ENCODE data around the gene ARGLU1. TPM values are rescaled to one million over a fixed set of nuclear protein-coding genes. Genes with fewer than 3 reads are reported as not detected.

Gene ARGLU1
- total and polyA plus RNA-seq, 4 donors = 23.2 to 178 (median 125) TPM

DNA sequence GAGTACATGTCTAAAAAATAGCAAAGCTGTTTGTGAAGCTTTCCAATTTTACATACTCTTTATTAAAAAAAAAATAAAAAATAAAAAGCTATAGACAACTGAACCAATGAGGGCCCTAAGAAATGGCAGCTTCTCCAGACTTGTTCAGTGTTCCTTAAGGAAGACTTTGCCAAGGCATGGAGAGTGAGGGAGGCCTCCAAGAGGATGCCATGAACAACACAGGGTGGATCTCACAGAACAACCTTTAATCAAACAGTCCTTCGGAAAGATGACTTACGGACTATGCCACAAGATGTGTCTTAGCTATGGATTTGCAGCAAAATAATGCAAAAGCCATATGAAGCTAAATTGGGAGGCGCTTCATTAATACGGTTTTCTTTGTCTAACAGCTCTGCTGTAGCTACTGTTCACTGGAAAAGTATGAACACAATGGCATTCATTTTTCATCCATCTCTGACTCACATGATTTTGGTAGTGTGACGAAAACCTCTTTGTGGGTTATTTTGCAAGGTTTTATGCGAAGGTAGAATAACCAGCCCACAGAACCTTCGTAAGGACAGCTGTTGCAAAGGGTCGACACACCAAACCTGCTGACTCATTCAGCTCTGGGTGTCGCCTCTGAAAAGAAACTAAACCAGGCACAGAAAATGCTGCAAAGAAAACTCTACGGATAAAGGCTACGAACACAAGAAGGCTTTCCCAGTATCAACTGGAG, 60.2 kb downstream of the ARGLU1 start:
- ATAC-seq (ENCODE audit: low FRiP score) (no peak), DNase-seq (no peak)
- peak overlapping the region; percentile 63 to 92 for H3K27ac ChIP-seq (ENCODE audit: low read depth in 1 of 2, low read length in 2 of 2)
- H3K9me3 ChIP-seq (ENCODE audit: control insufficient read depth, low read length) = no peaks in the 10 kb centered on the region
- H3K36me3 ChIP-seq (ENCODE audit: control insufficient read depth in 1 of 2, insufficient read depth in 2 of 2, low read length in 1 of 2) = peaks cover 0 to 2% of the 10 kb centered on the region in 2 donors
- H3K27me3 ChIP-seq (ENCODE audit: control insufficient read depth in 1 of 2, insufficient read depth in 2 of 2, low read length in 1 of 2) = no peaks in the 10 kb centered on the region
- 23 to 26% methylated on average over 11 of the region's 11 CpGs for WGBS, 2 donors
- intact Hi-C loops (cut with DNase I) = no loop called here
- H3K4me3 ChIP-seq (ENCODE audit: low read length in 2 of 2) = peak overlapping the region in 1 of 2 donors; percentile 54
- peaks cover 11 to 15% of the 10 kb centered on the region in 2 donors for H3K4me1 ChIP-seq (ENCODE audit: control insufficient read depth in 1 of 2, insufficient read depth in 2 of 2, low read length in 2 of 2)

DNA sequence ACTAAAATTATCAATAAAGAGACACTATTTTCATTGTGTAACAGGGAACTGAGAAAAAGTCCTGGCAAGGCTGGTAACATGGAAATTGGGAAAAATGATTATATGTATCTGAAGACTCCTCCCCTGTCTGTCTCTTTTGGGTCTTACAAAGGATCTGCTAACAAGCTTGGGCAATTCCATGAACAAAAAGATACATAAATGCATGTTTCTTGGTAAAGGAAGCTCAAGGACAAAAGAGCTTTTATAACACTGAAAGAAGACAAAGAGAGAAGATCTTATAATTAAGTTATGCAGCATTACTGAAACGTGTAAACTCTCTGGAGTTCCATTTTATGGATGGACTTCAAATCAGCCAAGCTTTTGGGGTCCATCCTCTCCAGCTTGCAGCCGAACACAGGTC, 61.7 kb downstream of the ARGLU1 start:
- Histone ChIP-seq H3K9me3 (ENCODE audit: control insufficient read depth, low read length) (no peaks in the 10 kb centered on the region), H3K27me3 (ENCODE audit: control insufficient read depth in 1 of 2, insufficient read depth in 2 of 2, low read length in 1 of 2) (no peaks in the 10 kb centered on the region), H3K36me3 (ENCODE audit: control insufficient read depth in 1 of 2, insufficient read depth in 2 of 2, low read length in 1 of 2) (peaks cover 0 to 2% of the 10 kb centered on the region in 2 donors), H3K27ac (ENCODE audit: low read depth in 1 of 2, low read length in 2 of 2) (no peak overlapping the region), H3K4me1 (ENCODE audit: control insufficient read depth in 1 of 2, insufficient read depth in 2 of 2, low read length in 2 of 2) (peaks cover 11 to 16% of the 10 kb centered on the region in 2 donors), H3K4me3 (ENCODE audit: low read length in 2 of 2) (no peak overlapping the region)
- ATAC-seq (ENCODE audit: low FRiP score) (no peak), DNase-seq (no peak)
- intact Hi-C loops (cut with DNase I) = no loop called here
- WGBS, 2 donors = 46 to 72% methylated on average over 2 of the region's 2 CpGs

DNA sequence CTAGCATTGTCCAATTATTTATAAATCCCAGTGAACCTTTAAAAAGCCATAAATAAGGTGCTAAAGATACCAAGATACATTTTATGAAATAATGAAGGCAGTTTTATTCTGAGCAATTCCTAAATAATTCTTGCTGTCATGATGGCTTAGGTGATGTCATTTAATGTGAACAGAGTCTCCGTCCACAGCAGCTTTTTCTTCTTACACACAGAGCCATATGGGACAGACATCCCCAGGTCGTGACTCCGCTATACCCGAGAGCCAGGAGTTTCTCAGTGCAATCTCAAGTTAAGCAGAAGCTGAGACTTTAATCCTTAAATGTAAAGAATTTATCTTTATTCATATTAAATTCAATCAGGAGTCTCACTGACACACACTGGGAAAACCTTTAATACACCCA, 62.2 kb downstream of the ARGLU1 start:
- 65 to 74% methylated on average over 4 of the region's 4 CpGs for WGBS, 2 donors
- intact Hi-C loops (cut with DNase I) = no loop called here
- Histone ChIP-seq H3K9me3 (ENCODE audit: control insufficient read depth, low read length) (no peaks in the 10 kb centered on the region), H3K27ac (ENCODE audit: low read depth in 1 of 2, low read length in 2 of 2) (no peak overlapping the region), H3K4me3 (ENCODE audit: low read length in 2 of 2) (no peak overlapping the region), H3K4me1 (ENCODE audit: control insufficient read depth in 1 of 2, insufficient read depth in 2 of 2, low read length in 2 of 2) (peaks cover 11 to 16% of the 10 kb centered on the region in 2 donors), H3K36me3 (ENCODE audit: control insufficient read depth in 1 of 2, insufficient read depth in 2 of 2, low read length in 1 of 2) (peaks cover 0 to 2% of the 10 kb centered on the region in 2 donors), H3K27me3 (ENCODE audit: control insufficient read depth in 1 of 2, insufficient read depth in 2 of 2, low read length in 1 of 2) (no peaks in the 10 kb centered on the region)
- no peak for ATAC-seq (ENCODE audit: low FRiP score)
- no peak for DNase-seq

DNA sequence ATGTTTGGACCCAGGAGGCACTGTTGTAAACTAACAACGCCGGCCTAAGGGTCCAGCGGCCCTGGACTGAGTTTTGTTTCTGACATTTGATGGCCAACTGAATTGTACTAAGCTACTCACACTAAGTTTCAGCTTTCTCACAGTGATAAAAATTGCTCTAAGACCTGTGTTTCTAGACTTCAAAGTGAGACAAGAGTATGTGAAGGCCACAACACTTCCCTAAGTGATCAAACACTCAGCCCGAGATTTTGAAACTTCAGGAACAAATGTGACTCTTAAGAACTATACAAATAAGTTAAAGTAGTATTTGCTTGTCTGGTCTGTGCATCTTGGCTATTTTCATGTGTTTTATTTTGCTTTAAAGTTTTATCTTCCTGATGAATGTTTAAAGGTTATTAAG, 62.6 kb downstream of the ARGLU1 start:
- Histone ChIP-seq H3K27me3 (ENCODE audit: control insufficient read depth in 1 of 2, insufficient read depth in 2 of 2, low read length in 1 of 2) (no peaks in the 10 kb centered on the region), H3K9me3 (ENCODE audit: control insufficient read depth, low read length) (no peaks in the 10 kb centered on the region), H3K27ac (ENCODE audit: low read depth in 1 of 2, low read length in 2 of 2) (peak overlapping the region in 1 of 2 donors; percentile 4), H3K4me3 (ENCODE audit: low read length in 2 of 2) (no peak overlapping the region), H3K4me1 (ENCODE audit: control insufficient read depth in 1 of 2, insufficient read depth in 2 of 2, low read length in 2 of 2) (peaks cover 11 to 16% of the 10 kb centered on the region in 2 donors), H3K36me3 (ENCODE audit: control insufficient read depth in 1 of 2, insufficient read depth in 2 of 2, low read length in 1 of 2) (peaks cover 0 to under 1% of the 10 kb centered on the region in 2 donors)
- 44 to 51% methylated on average over 4 of the region's 4 CpGs for WGBS, 2 donors
- intact Hi-C loops (cut with DNase I) = no loop called here
- DNase-seq (no peak), ATAC-seq (ENCODE audit: low FRiP score) (no peak)

DNA sequence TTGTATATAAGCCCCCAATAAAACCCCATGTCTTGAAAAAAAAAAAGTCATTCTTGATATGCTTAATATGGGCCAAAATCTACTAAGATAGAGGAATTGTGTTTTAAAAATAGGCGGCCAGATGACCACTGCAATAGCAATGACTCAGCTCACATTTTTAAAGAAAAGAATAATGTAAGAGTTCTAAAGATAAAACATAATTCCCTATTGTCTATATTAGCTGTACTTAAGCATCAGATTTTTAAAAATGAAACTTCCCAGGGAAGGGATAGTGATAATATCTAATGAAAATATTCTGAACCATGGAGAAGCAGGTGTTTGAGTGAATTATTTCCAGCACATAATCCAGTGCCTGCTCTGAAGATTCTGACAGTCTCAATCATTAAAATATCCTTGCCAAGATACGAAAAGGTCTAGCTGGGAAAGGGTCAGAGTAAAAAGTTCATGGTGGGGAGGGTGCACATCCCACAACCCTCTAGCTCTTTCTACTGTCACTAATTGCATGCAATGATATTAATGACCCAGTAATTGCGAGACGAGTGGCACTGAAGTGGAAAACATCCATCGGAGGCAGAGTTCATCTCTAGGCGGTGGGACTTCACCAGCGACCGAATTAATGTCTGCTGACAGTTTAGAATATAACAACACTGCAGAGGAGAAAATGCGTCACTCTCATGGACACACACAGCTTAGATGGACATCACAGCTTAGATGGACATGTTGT, 64.0 kb downstream of the ARGLU1 start:
- ATAC-seq (ENCODE audit: low FRiP score) (no peak), DNase-seq (no peak)
- Histone ChIP-seq H3K4me1 (ENCODE audit: control insufficient read depth in 1 of 2, insufficient read depth in 2 of 2, low read length in 2 of 2) (peaks cover 11 to 14% of the 10 kb centered on the region in 2 donors), H3K9me3 (ENCODE audit: control insufficient read depth, low read length) (no peaks in the 10 kb centered on the region), H3K4me3 (ENCODE audit: low read length in 2 of 2) (no peak overlapping the region), H3K27ac (ENCODE audit: low read depth in 1 of 2, low read length in 2 of 2) (peak overlapping the region; percentile 3 to 76), H3K36me3 (ENCODE audit: control insufficient read depth in 1 of 2, insufficient read depth in 2 of 2, low read length in 1 of 2) (no peaks in the 10 kb centered on the region), H3K27me3 (ENCODE audit: control insufficient read depth in 1 of 2, insufficient read depth in 2 of 2, low read length in 1 of 2) (no peaks in the 10 kb centered on the region)
- intact Hi-C loops (cut with DNase I) = no loop called here
- WGBS, 2 donors = 39 to 50% methylated on average over 9 of the region's 9 CpGs

DNA sequence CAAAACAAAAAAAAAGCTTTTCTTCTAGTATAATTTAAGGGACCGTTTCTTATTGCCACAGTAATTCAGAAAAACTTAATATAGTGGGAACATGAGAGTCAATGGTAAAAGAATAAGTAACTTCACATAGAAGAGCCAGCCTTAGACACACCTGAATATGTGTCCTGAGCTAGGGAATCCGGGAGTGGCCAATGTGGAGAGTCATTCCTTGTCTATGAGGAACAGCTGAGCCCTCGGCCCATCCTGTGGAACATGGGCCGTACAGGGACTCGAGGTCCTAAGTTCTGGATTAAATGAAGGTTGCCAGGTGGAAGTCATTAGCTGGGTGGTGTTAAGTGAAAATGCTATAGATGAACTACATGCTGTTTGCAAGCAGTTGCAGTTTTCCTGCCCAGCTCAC, 64.7 kb downstream of the ARGLU1 start:
- no peaks in the 10 kb centered on the region for H3K36me3 ChIP-seq (ENCODE audit: control insufficient read depth in 1 of 2, insufficient read depth in 2 of 2, low read length in 1 of 2)
- H3K9me3 ChIP-seq (ENCODE audit: control insufficient read depth, low read length) = no peaks in the 10 kb centered on the region
- peaks cover 11 to 14% of the 10 kb centered on the region in 2 donors for H3K4me1 ChIP-seq (ENCODE audit: control insufficient read depth in 1 of 2, insufficient read depth in 2 of 2, low read length in 2 of 2)
- ATAC-seq (ENCODE audit: low FRiP score) = no peak
- H3K4me3 ChIP-seq (ENCODE audit: low read length in 2 of 2) = no peak overlapping the region
- WGBS, 2 donors = 18 to 29% methylated on average over 5 of the region's 5 CpGs
- H3K27me3 ChIP-seq (ENCODE audit: control insufficient read depth in 1 of 2, insufficient read depth in 2 of 2, low read length in 1 of 2) = no peaks in the 10 kb centered on the region
- intact Hi-C loops (cut with DNase I) = no loop called here
- peak overlapping the region; percentile 3 to 76 for H3K27ac ChIP-seq (ENCODE audit: low read depth in 1 of 2, low read length in 2 of 2)
- DNase-seq = no peak

DNA sequence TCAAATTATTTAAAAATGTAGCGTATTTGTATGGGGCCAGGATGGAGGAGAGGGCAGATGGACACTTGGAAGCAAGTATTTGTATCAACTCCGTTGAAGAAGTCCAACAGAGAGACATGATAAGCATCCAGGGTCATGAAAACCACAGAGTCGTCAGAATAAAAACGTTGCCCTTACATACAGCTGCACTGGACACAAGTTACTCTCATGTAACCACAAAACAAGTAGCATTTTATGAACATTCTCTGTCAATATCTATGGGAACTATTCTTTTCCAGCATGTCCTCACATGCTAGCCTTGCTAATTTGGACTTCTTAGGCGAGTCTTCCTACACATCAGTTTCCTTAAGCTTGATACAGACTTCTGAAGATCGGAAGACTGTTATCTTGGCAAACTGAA, 67.5 kb downstream of the ARGLU1 start:
- no peaks in the 10 kb centered on the region for H3K9me3 ChIP-seq (ENCODE audit: control insufficient read depth, low read length)
- H3K27ac ChIP-seq (ENCODE audit: low read depth in 1 of 2, low read length in 2 of 2) = no peak overlapping the region

DNA sequence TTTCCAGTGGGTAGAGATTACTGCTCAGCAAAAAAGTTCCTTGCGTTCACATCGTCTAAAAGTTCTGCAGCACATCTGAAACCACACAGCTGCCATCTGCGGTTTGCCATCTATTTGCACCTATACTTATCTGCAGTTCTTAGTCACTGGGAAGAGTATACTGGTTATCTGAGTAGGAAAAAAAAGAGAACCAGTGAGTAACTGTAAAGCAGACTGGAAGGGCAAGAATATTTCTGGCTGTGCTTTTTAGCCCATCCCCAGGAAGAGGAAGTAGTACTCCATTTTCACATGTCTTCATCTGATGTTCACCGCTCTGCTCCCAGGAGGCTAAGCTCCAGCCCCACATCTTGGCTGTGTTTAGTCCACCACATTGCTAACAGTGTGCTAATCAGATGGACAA, 68.0 kb downstream of the ARGLU1 start:
- ATAC-seq (ENCODE audit: low FRiP score) (no peak), DNase-seq (no peak)
- no peak overlapping the region for H3K4me3 ChIP-seq (ENCODE audit: low read length in 2 of 2)
- H3K4me1 ChIP-seq (ENCODE audit: control insufficient read depth in 1 of 2, insufficient read depth in 2 of 2, low read length in 2 of 2) = peaks cover 0 to 11% of the 10 kb centered on the region in 2 donors
- no peaks in the 10 kb centered on the region for H3K9me3 ChIP-seq (ENCODE audit: control insufficient read depth, low read length)
- no peaks in the 10 kb centered on the region for H3K36me3 ChIP-seq (ENCODE audit: control insufficient read depth in 1 of 2, insufficient read depth in 2 of 2, low read length in 1 of 2)
- intact Hi-C loops (cut with DNase I) = no loop called here
- H3K27me3 ChIP-seq (ENCODE audit: control insufficient read depth in 1 of 2, insufficient read depth in 2 of 2, low read length in 1 of 2) = no peaks in the 10 kb centered on the region
- no peak overlapping the region for H3K27ac ChIP-seq (ENCODE audit: low read depth in 1 of 2, low read length in 2 of 2)
- WGBS, 2 donors = 39 to 42% methylated on average over 4 of the region's 4 CpGs

More for the DNA sequence above, 67.5 kb downstream of the ARGLU1 start:
- WGBS, 2 donors = 59 to 64% methylated on average over 6 of the region's 6 CpGs
- peaks cover 0 to 14% of the 10 kb centered on the region in 2 donors for H3K4me1 ChIP-seq (ENCODE audit: control insufficient read depth in 1 of 2, insufficient read depth in 2 of 2, low read length in 2 of 2)
- DNase-seq (no peak), ATAC-seq (ENCODE audit: low FRiP score) (no peak)
- no peaks in the 10 kb centered on the region for H3K27me3 ChIP-seq (ENCODE audit: control insufficient read depth in 1 of 2, insufficient read depth in 2 of 2, low read length in 1 of 2)
- intact Hi-C loops (cut with DNase I) = no loop called here
- H3K4me3 ChIP-seq (ENCODE audit: low read length in 2 of 2) = no peak overlapping the region
- no peaks in the 10 kb centered on the region for H3K36me3 ChIP-seq (ENCODE audit: control insufficient read depth in 1 of 2, insufficient read depth in 2 of 2, low read length in 1 of 2)

DNA sequence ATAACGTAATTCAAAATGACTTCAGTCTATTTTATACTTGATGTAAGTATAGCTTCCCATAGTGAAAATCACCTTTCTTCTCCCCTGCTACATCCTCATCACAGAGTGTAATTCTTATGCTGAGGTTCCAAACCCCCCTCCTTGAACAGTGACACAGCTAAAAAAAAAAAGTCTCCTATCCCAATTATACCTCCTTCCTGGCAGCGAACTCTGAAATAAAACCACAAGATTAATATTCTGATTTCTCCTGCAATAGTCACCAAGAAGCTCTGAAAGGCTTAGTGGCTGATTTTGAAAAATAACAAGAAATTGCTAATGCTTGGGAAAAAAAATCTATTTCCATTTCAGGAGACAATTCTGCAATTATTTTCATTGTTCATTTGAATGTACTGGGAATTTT, 68.8 kb downstream of the ARGLU1 start:
- no peaks in the 10 kb centered on the region for H3K27me3 ChIP-seq (ENCODE audit: control insufficient read depth in 1 of 2, insufficient read depth in 2 of 2, low read length in 1 of 2)
- 37 to 40% methylated on average over 2 of the region's 2 CpGs for WGBS, 2 donors
- DNase-seq = no peak
- no peak for ATAC-seq (ENCODE audit: low FRiP score)
- no peak overlapping the region for H3K4me3 ChIP-seq (ENCODE audit: low read length in 2 of 2)
- peaks cover 0 to 5% of the 10 kb centered on the region in 2 donors for H3K4me1 ChIP-seq (ENCODE audit: control insufficient read depth in 1 of 2, insufficient read depth in 2 of 2, low read length in 2 of 2)
- peak overlapping the region in 1 of 2 donors; percentile 49 for H3K27ac ChIP-seq (ENCODE audit: low read depth in 1 of 2, low read length in 2 of 2)
- H3K36me3 ChIP-seq (ENCODE audit: control insufficient read depth in 1 of 2, insufficient read depth in 2 of 2, low read length in 1 of 2) = no peaks in the 10 kb centered on the region
- intact Hi-C loops (cut with DNase I) = no loop called here
- H3K9me3 ChIP-seq (ENCODE audit: control insufficient read depth, low read length) = no peaks in the 10 kb centered on the region

Measured in aorta (tissue), 5 donors.